Uterus (tissue), 2 donors: ENCODE measurements around the gene BLCAP.

ENCODE experiments used
- POLR2A ChIP-seq, 2 donors: fragments of 450-650 bp; IDR thresholded peaks; one replicate each; pipeline ENCODE4 v1.6.1; 2016; ENCODE audit warnings: antibody characterized with exemption in 2 of 2, mild to moderate bottlenecking in 1 of 2, moderate library complexity in 1 of 2
- TF ChIP-seq, protein P1 (sequence below), 4 experiments: fragments of 200-600 bp in 2 of 4; fragments of 450-650 bp in 2 of 4; sonication (generic) in 2 of 4; IDR thresholded peaks; one replicate each; pipeline ENCODE4 v1.5.1; 2016 to 2019; ENCODE audit warnings: antibody characterized with exemption in 4 of 4, mild to moderate bottlenecking in 2 of 4, moderate library complexity in 1 of 4

DNA sequence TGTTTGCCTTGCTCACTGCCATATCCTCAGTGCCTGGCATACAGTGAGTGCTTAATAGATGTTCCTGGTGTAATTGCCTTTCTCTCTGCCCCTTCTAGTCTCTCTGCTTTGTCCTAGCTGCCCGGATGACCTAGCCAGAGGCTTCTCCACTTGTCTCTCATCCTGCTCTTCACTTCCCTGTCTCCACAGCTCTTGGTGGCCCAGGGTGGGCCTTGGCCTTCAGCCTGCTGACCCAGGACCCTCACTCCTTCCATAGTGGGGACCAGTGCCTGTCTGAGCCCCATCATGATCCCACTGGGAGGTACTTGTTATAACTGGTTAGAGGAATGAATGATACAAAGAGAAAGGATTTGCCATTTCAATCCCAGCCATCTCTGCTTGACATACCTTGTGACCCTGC is 49.2 kb upstream of the BLCAP start:
- TF ChIP-seq, protein P1, sequence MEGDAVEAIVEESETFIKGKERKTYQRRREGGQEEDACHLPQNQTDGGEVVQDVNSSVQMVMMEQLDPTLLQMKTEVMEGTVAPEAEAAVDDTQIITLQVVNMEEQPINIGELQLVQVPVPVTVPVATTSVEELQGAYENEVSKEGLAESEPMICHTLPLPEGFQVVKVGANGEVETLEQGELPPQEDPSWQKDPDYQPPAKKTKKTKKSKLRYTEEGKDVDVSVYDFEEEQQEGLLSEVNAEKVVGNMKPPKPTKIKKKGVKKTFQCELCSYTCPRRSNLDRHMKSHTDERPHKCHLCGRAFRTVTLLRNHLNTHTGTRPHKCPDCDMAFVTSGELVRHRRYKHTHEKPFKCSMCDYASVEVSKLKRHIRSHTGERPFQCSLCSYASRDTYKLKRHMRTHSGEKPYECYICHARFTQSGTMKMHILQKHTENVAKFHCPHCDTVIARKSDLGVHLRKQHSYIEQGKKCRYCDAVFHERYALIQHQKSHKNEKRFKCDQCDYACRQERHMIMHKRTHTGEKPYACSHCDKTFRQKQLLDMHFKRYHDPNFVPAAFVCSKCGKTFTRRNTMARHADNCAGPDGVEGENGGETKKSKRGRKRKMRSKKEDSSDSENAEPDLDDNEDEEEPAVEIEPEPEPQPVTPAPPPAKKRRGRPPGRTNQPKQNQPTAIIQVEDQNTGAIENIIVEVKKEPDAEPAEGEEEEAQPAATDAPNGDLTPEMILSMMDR (IDR thresholded peaks at IDR 0.05): no peak
- TF ChIP-seq POLR2A (IDR thresholded peaks at IDR 0.05): no peak
